IPS-18c (cell line): ENCODE measurements around the gene PARVB.

Experiments
- H3K4me3 ChIP-seq: 2 replicates; pipeline ENCODE4 v1.7.0; 2013; ENCODE audit warnings: low read depth, mild to moderate bottlenecking, low read length, moderate library complexity; ENCODE audit not compliant: insufficient read depth
- H3K9me3 ChIP-seq: one replicate; pipeline ENCODE4 v1.6.1; 2013; ENCODE audit warnings: mild to moderate bottlenecking, low read length, moderate library complexity; ENCODE audit not compliant: control insufficient read depth, insufficient read depth

Gene PARVB

GRCh38 chr22:44185237-44186120, 161.4 kb downstream of the PARVB start:
- Histone ChIP-seq H3K4me3 (no peak overlapping the region), H3K9me3 (peaks cover 2% of the 10 kb centered on the region)

- peaks cover 2% of the 10 kb centered on the region for H3K9me3 ChIP-seq
These were observed 162.0 kb downstream of the PARVB start for GRCh38 chr22:44186121-44186510.

GRCh38 chr22:44186737-44187136, 162.6 kb downstream of the PARVB start:
- Histone ChIP-seq H3K4me3 (no peak overlapping the region), H3K9me3 (peaks cover 2% of the 10 kb centered on the region)

More at GRCh38 chr22:44186121-44186510, 162.0 kb downstream of the PARVB start:
- no peak overlapping the region for H3K4me3 ChIP-seq

GRCh38 chr22:44187652-44188230, 163.6 kb downstream of the PARVB start:
- peaks cover 4% of the 10 kb centered on the region for H3K9me3 ChIP-seq
- H3K4me3 ChIP-seq, result no peak overlapping the region

- peaks cover 4% of the 10 kb centered on the region for H3K9me3 ChIP-seq
- H3K4me3 ChIP-seq, result no peak overlapping the region
These were observed 164.2 kb downstream of the PARVB start for GRCh38 chr22:44188316-44188715.

GRCh38 chr22:44188986-44189630, 165.0 kb downstream of the PARVB start:
- Histone ChIP-seq H3K9me3 (peaks cover 4% of the 10 kb centered on the region), H3K4me3 (no peak overlapping the region)

GRCh38 chr22:44190381-44190976, 166.4 kb downstream of the PARVB start:
- Histone ChIP-seq H3K9me3 (peaks cover 4% of the 10 kb centered on the region), H3K4me3 (no peak overlapping the region)

GRCh38 chr22:44191036-44191454, 166.9 kb downstream of the PARVB start:
- Histone ChIP-seq H3K4me3 (no peak overlapping the region), H3K9me3 (peaks cover 4% of the 10 kb centered on the region)

GRCh38 chr22:44192098-44192815, 168.2 kb downstream of the PARVB start:
- peaks cover 2% of the 10 kb centered on the region for H3K9me3 ChIP-seq

GRCh38 chr22:44192816-44193534, 168.9 kb downstream of the PARVB start:
- H3K4me3 ChIP-seq, result no peak overlapping the region

More at GRCh38 chr22:44192098-44192815, 168.2 kb downstream of the PARVB start:
- H3K4me3 ChIP-seq, result no peak overlapping the region; the same call in 1 of the 2 replicates

GRCh38 chr22:44193535-44193891, 169.4 kb downstream of the PARVB start:
- Histone ChIP-seq H3K4me3 (no peak overlapping the region), H3K9me3 (peaks cover 2% of the 10 kb centered on the region)

More at GRCh38 chr22:44192816-44193534, 168.9 kb downstream of the PARVB start:
- peaks cover 2% of the 10 kb centered on the region for H3K9me3 ChIP-seq

- H3K9me3 ChIP-seq, result peaks cover 2% of the 10 kb centered on the region
- no peak overlapping the region for H3K4me3 ChIP-seq
These were observed 170.5 kb downstream of the PARVB start for GRCh38 chr22:44194569-44194968.

GRCh38 chr22:44195189-44195871, 171.2 kb downstream of the PARVB start:
- Histone ChIP-seq H3K9me3 (peaks cover 2% of the 10 kb centered on the region), H3K4me3 (no peak overlapping the region)

- peaks cover 2% of the 10 kb centered on the region for H3K9me3 ChIP-seq
- H3K4me3 ChIP-seq, result no peak overlapping the region
These were observed 172.1 kb downstream of the PARVB start for GRCh38 chr22:44196241-44196640.

- no peak overlapping the region for H3K4me3 ChIP-seq
- peaks cover 2% of the 10 kb centered on the region for H3K9me3 ChIP-seq
These were observed 172.6 kb downstream of the PARVB start for GRCh38 chr22:44196731-44197131.

- Histone ChIP-seq H3K4me3 (no peak overlapping the region), H3K9me3 (peaks cover 2% of the 10 kb centered on the region)
These were observed 173.2 kb downstream of the PARVB start for GRCh38 chr22:44197271-44197670.
